GM18861 (cell line): Measurements from ENCODE around the gene GLDN.

Experiments used
- ATAC-seq: cut with Tn5 transposase; IDR thresholded peaks from one replicate; pipeline ENCODE4 v1.9.1; 2021; ENCODE audit not compliant: unreplicated experiment

GLDN gene

DNA sequence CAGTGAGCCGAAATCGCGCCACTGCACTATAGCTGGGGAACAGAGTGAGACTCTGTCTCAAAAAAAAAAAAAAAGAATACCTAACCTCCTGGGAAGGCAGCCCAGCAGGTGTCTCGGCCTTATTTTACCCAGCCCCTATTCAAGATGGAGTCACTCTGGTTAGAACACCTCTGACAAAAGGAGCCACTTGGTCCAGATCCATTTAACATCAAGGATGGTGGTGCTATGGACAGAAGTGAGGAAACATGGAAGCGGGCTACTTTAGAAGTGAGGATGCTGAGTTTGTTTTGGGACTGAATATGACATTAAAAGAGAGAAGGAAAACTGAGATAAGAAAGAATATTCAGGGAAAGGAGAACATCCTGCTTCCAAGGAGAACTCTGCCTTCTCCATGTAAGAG lies 14.7 kb downstream of the GLDN start:
- no peak for ATAC-seq

GRCh38 chr15:51356983-51357382 lies 15.5 kb downstream of the GLDN start:
- no peak for ATAC-seq

GRCh38 chr15:51359981-51360380 lies 18.5 kb downstream of the GLDN start:
- ATAC-seq = no peak

DNA sequence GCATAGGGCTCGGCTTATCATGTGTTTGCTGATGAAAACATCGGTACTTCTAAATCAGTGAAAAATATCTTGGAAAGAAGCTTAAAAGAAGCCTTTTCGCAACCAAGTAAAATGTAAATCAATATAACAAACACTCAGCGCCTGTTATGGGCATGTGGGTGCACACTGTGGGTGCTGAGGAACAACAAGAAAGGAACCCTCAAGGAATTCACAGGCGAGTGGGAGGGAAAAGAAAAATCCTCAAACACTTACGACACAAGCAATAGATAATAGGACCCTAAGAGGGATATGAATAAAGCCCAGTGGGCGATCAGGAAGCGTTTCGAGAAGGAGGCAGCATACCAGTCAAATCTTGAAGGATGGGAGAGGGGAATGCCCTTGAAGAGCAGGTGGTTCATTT lies 21.9 kb downstream of the GLDN start:
- no peak for ATAC-seq

GRCh38 chr15:51365417-51365816 lies 24.0 kb downstream of the GLDN start:
- ATAC-seq = no peak

- ATAC-seq = no peak
Observed at GRCh38 chr15:51366071-51366470, 24.6 kb downstream of the GLDN start.

GRCh38 chr15:51366920-51367319 lies 25.5 kb downstream of the GLDN start:
- ATAC-seq = no peak

- ATAC-seq = no peak
Observed at GRCh38 chr15:51367322-51367976, 26.0 kb downstream of the GLDN start.

DNA sequence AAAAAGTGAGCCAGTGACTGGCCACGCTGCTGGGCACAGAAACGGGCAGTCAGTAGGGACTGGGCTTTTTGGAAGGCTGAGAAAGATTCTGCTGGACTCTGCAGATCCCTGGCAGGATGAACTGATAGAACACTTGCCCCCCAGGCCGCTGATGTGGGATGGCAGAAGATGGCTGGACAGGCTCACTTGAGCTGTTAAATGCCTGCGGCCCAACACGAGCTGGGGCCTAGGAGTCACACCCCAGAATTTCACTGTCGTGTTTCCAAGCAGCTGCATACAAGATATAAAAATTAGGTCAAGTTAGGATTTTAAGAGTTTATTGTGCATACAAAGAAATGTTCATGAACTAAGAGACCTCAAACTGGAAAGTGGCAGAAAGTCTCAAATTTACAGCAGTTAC lies 26.9 kb downstream of the GLDN start:
- no peak for ATAC-seq

- no peak for ATAC-seq
Observed at GRCh38 chr15:51368751-51369450, 27.4 kb downstream of the GLDN start.

DNA sequence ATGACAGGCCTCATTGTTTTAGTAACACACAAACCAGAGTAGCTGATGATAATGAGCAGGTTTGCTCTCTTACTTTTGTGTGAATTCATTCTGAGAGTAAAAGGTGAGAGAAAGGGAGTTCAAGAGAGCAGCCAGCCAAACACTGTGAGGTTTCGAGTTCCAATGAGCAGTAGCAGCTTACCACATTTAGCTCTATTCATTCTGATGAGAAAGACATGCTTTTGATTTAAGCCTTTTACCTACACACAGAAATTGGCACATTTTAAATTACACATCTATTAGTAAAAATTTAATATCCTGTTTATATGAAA lies 28.0 kb downstream of the GLDN start:
- ATAC-seq = no peak

DNA sequence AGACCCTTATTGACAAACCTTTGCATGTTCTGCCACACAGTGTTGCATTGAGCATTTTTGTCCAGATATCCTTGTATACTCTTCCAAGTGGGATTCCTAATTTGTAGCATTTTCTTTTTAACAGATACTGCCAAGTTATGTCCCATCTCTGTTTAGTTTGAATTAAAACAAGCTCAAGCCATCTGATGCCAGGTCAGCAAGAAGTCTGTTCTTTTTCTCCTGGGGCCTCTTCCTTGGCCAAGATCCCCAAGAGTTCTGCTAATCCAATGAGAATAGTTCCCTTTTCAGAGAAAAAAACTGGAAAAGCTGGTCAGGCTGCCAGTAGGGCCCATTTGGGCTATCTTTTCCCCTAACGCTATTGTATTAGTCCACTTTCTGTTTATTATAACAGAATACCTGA lies 29.8 kb downstream of the GLDN start:
- ATAC-seq = no peak

DNA sequence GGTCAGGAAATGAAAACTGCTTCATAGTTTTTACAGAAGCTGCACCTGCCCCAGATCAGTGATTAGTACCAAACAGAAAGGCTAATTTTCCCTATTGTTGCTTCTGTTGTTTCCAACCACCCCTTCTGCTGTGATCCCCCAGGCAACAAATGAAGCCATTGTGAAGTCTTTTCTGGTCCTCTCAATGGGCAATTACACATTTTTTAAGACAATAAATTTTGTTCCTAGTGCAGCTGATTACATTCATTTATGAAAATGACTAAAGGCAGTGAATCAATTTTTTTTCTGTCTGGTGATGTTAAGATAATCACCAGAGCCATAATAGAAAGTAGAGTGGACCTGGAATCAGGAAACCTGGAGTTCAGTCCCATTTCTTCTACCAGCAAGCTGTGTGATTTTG lies 32.7 kb downstream of the GLDN start:
- no peak for ATAC-seq

DNA sequence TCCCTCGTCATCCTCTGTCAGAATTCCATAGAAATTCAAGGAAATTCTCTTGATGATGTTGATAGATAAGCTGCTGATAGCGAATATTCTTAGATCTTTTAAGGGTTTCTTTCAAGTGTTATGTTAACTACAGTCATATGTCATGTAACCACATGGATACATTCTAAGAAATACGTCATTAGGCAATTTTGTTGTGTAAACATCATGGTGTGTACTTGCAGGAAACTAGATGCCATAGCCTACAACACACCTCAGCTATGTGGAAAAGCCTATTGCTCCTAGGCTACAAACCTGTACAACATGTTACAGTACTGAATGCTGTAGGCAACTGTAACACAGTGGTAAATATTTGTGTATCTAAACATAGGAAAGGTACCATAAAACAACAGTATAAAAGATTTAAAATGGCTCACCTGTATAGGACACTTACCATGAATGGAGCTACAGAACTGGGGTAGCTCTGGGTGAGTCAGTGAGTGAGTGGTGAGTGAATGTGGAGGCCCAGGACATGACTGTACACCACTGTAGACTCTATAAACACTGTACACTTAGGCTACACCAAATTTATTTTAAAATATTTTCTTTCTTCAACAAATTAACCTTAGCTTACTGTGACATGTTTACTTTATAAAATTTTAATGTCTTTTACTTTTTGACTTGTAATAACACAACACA lies 34.6 kb downstream of the GLDN start:
- no peak for ATAC-seq

DNA sequence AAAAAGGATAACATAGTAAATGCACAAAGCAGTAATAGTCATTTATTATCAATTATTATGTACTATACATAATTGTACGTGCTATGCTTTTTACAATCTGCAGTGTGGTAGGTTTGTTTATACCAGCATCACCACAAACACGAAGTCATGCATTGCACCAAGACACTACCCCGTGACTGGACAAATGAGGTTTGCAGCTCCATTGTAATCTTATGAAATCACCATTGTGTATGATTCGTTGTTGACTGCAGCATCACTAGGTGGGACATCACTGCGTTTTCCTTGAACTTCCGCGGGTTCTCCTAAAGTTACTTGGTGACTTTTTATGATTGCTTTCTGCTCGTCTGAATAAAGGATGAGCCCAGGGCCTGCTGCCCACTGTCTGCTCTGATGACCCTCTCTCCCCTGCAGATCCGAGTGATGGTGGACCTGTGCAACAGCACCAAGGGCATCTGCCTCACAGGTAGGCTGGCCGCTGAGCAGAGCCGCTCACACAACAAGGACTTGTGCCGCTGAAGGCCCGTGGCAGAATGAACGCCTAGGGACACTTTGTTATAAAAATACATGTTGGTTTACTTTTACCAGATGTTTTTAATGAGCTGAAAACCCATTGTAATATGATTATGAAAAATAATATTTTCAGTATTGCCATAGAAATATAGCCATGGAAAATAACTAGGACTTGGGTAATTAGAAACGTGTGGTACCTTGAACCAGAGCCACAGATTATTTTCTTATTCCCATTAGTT lies 35.8 kb downstream of the GLDN start:
- no peak for ATAC-seq

GRCh38 chr15:51378406-51378805 lies 37.0 kb downstream of the GLDN start:
- no peak for ATAC-seq

DNA sequence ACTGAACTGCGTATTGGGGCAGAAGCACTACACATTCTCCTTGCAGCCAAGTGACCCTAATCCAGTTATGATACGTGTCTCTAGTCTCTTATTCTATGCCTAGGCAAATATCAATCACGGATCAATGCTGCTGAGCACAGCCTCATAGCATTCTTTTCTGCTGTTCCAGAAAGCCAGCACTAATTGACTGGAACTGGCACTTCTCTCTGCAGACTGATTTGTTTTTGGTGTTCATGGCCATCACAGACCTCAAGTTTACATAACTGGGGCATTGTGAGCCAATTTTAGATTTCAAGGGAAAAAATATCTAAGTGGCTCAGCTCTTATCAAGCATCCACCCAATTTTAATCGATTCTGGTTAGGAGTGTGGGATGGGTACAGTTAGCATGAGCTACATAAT lies 37.9 kb downstream of the GLDN start:
- no peak for ATAC-seq

- peak; percentile 78 for ATAC-seq
Observed at GRCh38 chr15:51380999-51381806, 39.7 kb downstream of the GLDN start.

DNA sequence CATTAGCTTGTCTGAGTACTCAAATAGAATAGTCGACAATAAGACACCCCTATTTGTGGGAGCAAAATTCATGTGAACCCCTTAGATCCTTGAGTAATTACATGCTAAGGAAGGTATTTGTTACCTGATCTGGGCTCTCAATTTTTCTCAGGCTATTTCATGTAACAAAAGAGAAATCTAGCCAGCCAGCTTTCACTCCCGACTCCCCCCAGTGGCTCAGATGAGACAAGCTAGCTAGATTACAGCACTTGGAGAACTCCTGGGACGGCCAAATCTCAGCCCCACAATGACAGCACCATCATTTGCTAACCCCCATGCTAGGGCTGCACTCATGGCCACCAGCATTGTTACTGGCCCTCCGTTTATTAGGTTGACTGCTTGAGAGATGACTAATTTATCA lies 41.3 kb downstream of the GLDN start:
- ATAC-seq = no peak

GRCh38 chr15:51386029-51386428 lies 44.6 kb downstream of the GLDN start:
- ATAC-seq = no peak

- no peak for ATAC-seq
Observed at GRCh38 chr15:51386486-51386885, 45.0 kb downstream of the GLDN start.
